ENCODE data around the gene AGAP5. TPM values are rescaled to one million over a fixed set of nuclear protein-coding genes. Genes with fewer than 3 reads are reported as not detected.

Gene AGAP5
- total RNA-seq, 4 donors from 2014 or later, result 3.0 to 11.2 (median 5.2) TPM

DNA sequence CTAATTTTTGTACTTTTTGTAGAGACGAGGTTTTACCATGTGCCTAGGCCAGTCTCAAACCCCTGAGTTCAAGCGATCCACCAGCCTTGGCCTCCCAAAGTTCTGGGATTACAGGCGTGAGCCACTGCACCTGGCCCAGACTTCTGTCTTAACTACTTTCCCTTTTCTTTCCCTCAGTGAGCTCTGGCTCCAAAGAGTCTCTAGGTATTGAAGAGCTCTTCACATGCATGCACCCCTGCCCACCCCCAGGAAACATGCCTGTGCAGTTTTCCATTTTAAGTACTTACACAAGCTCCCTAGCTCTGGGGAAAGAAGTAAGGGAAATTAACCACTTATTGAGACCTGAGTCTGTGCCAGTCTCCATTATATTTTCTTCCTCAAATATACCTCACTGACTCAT, 58.6 kb downstream of the AGAP5 start:
- DNase-seq (ENCODE audit: low spot score in 2 of 2), result no peak
- H3K4me3 ChIP-seq (ENCODE audit: low read depth, poor library complexity, severe bottlenecking), result no peak overlapping the region
- 85 to 88% methylated on average over 3 of the region's 3 CpGs for WGBS, 2 donors
- intact Hi-C loops (cut with DNase I; ENCODE audit: low total_unique reads), result loop anchor here (5.0 kb wide), 1 partner anchor 1112 kb away; no protein-coding TSS in a partner anchor
- TF ChIP-seq POLR2A (IDR thresholded peaks at IDR 0.05), result no peak
- TF ChIP-seq, protein P1, sequence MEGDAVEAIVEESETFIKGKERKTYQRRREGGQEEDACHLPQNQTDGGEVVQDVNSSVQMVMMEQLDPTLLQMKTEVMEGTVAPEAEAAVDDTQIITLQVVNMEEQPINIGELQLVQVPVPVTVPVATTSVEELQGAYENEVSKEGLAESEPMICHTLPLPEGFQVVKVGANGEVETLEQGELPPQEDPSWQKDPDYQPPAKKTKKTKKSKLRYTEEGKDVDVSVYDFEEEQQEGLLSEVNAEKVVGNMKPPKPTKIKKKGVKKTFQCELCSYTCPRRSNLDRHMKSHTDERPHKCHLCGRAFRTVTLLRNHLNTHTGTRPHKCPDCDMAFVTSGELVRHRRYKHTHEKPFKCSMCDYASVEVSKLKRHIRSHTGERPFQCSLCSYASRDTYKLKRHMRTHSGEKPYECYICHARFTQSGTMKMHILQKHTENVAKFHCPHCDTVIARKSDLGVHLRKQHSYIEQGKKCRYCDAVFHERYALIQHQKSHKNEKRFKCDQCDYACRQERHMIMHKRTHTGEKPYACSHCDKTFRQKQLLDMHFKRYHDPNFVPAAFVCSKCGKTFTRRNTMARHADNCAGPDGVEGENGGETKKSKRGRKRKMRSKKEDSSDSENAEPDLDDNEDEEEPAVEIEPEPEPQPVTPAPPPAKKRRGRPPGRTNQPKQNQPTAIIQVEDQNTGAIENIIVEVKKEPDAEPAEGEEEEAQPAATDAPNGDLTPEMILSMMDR (IDR thresholded peaks at IDR 0.05), result no peak

DNA sequence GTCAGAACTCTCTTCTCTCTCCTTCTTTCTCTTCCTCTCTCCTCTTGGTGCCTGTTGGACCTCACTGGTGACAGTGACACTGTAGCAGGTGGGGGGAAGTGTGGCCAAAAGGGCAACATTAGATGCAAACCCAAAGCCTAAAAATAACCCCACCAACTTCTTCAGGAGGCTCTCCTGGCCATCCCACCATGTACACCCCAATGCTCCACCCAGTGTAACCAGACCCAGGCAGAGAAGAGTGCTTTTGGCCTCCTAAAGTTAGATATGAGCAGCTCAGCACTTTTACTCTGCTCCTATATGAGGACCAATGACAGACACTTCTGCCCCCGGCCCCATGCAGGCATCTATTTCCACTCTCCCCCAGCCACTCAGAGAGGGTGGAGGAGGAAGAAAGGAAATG, 62.1 kb downstream of the AGAP5 start:
- DNase-seq (ENCODE audit: low spot score in 2 of 2), result no peak
- intact Hi-C loops (cut with DNase I; ENCODE audit: low total_unique reads), result loop anchor here (5.0 kb wide), 1 partner anchor 1108 kb away; no protein-coding TSS in a partner anchor
- 40 to 63% methylated on average over 1 of the region's 1 CpG for WGBS, 2 donors
- TF ChIP-seq, protein P1 (IDR thresholded peaks at IDR 0.05), result no peak
- TF ChIP-seq POLR2A (IDR thresholded peaks at IDR 0.05), result no peak
- H3K4me3 ChIP-seq (ENCODE audit: low read depth, poor library complexity, severe bottlenecking), result no peak overlapping the region

DNA sequence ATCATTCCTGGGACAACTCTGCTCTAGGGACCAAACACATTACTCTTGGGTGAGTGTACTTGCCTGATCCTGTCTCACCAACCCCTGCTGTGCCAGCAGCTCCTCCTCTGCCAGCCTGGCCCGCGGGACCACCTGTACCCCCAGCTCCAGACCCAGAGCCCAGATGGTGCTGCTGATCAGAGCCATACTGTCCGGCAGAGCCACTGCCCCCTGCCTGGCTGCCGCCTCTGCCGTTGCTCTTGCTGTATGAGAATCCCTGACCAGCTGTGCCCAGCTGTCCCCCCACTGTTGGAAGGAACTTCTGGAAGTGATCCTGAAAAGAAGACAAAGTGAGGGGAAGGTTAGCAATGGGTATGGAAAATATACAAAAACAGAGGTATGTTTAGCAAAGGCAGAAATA, 63.5 kb downstream of the AGAP5 start:
- intact Hi-C loops (cut with DNase I; ENCODE audit: low total_unique reads), result no loop called here
- H3K4me3 ChIP-seq (ENCODE audit: low read depth, poor library complexity, severe bottlenecking), result no peak overlapping the region
- no peak for DNase-seq (ENCODE audit: low spot score in 2 of 2)
- TF ChIP-seq, protein P1 (IDR thresholded peaks at IDR 0.05), result no peak
- no peak for TF ChIP-seq POLR2A (IDR thresholded peaks at IDR 0.05)
- 69 to 83% methylated on average over 5 of the region's 5 CpGs for WGBS, 2 donors

DNA sequence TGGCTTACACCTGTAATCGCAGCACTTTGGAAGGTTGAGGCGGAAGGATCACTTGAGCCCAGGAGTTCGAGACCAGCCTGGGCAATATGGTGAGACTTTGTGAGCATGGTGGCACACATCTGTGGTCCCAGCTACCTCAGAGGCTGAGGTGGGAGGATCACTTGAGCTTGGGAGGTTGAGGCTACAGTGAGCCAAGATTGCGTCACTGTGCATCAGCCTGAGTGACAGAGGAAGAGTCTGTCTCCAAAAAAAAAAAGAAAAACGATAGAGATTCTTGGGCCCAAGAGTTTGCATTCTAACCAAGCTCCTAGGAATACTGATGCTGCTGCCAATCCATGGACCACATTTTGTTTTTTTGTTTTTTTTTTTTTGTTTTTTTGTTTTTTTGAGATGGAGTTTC, 68.7 kb downstream of the AGAP5 start:
- H3K4me3 ChIP-seq (ENCODE audit: low read depth, poor library complexity, severe bottlenecking), result no peak overlapping the region
- no peak for DNase-seq (ENCODE audit: low spot score in 2 of 2)
- WGBS, 2 donors, result 86 to 93% methylated on average over 5 of the region's 5 CpGs
- intact Hi-C loops (cut with DNase I; ENCODE audit: low total_unique reads), result loop anchor here (5.0 kb wide), 1 partner anchor 97 kb away; no protein-coding TSS in a partner anchor
- TF ChIP-seq POLR2A (IDR thresholded peaks at IDR 0.05), result no peak
- TF ChIP-seq, protein P1 (IDR thresholded peaks at IDR 0.05), result no peak

DNA sequence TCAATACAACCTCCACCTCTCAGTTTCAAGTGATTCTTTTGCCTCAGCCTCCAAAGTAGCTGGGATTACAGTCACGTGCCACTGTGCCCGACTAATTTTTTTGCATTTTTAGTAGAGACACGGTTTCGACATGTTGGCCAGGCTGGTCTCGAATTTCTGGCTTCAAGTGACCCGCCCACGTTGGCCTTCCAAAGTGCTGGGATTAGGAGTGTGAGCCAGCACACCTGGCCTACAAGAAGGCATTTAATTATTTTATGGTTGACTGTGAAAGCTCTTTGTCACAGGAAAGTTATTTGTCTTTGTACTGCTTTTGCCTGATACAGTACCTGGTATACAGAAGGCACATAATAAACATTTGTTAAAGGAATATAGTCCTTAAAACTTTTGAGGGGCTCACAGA, 69.5 kb downstream of the AGAP5 start:
- no peak for DNase-seq (ENCODE audit: low spot score in 2 of 2)
- H3K4me3 ChIP-seq (ENCODE audit: low read depth, poor library complexity, severe bottlenecking), result no peak overlapping the region
- no peak for TF ChIP-seq POLR2A (IDR thresholded peaks at IDR 0.05)
- intact Hi-C loops (cut with DNase I; ENCODE audit: low total_unique reads), result loop anchor here (5.0 kb wide), 1 partner anchor 96 kb away; no protein-coding TSS in a partner anchor
- 43 to 49% methylated on average over 7 of the region's 7 CpGs for WGBS, 2 donors

DNA sequence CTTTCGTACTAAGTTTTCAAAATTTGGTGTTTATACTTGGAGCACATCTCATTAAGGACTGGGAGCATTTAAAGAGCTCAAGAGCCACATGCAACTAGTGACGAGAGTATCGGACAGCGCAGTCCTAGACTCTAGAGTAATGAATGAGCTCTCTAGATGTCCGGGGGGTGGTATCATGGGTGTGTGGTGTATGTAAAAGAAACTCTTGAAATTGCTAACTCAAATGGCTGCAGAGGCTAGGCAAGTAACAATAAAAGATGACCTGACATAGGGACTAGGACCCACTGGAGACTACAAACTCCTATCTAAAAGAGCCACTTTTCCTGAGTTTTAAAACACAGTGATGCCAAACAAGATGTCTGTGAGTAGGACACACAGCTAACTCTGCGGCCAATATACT, 70.6 kb downstream of the AGAP5 start:
- TF ChIP-seq POLR2A (IDR thresholded peaks at IDR 0.05), result no peak
- TF ChIP-seq, protein P1 (IDR thresholded peaks at IDR 0.05), result no peak
- WGBS, 2 donors, result 93 to 97% methylated on average over 6 of the region's 6 CpGs
- no peak overlapping the region for H3K4me3 ChIP-seq (ENCODE audit: low read depth, poor library complexity, severe bottlenecking)
- intact Hi-C loops (cut with DNase I; ENCODE audit: low total_unique reads), result loop anchor here (5.0 kb wide), 1 partner anchor 95 kb away; no protein-coding TSS in a partner anchor
- DNase-seq (ENCODE audit: low spot score in 2 of 2), result no peak
